Endothelial cell of umbilical vein (primary cell): ENCODE data around the gene XIRP2. TPM values are rescaled to one million over a fixed set of nuclear protein-coding genes. Genes with fewer than 3 reads are reported as not detected.

Source experiments
- BruUV-seq: library from RNA; stranded (reverse); fragments of 400-500 nt; replicated peaks from 2 replicates; lab custom pipeline; 2021; lab: Mats Ljungman, UMichigan
- CTCF ChIA-PET: fragments of 300-600, 350-600 bp; sonication (Branson Sonifier 250); formaldehyde crosslinking; loops from one replicate; lab custom pipeline; 2021; ENCODE audit warnings: antibody characterized with exemption, inconsistent platforms; lab: Charles Lee
- POLR2A ChIA-PET: fragments of 300-600, 350-600 bp; sonication (Branson Sonifier 250); formaldehyde crosslinking; loops from one replicate; lab custom pipeline; 2021; ENCODE audit warnings: antibody characterized with exemption, inconsistent platforms; lab: Charles Lee
- DNase-seq: peaks from one replicate; pipeline ENCODE4 v3.0.0-alpha.2; 2011; ENCODE audit warnings: low read depth, low spot score
- FAIRE-seq: peaks from 2 replicates; lab custom pipeline; 2011; peaks lifted over from hg19 to GRCh38; lab: Jason Lieb, UNC
- H2AFZ ChIP-seq: 2 replicates; pipeline ENCODE4 v1.6.0; 2012; ENCODE audit warnings: low read depth, low read length, control low read depth, inconsistent platforms
- H3K27ac ChIP-seq: 2 replicates; pipeline ENCODE4 v1.5.1; 2011; ENCODE audit warnings: low read depth, mild to moderate bottlenecking, control low read depth, low read length, moderate library complexity; ENCODE audit not compliant: insufficient read depth
- H3K27me3 ChIP-seq, 2 experiments: 2 replicates each; pipeline versions ENCODE4 v1.6.0 to v1.6.1; 2011; ENCODE audit warnings: low read length in 2 of 2, mixed read lengths in 1 of 2; ENCODE audit not compliant: control insufficient read depth in 2 of 2, insufficient read depth in 2 of 2
- H3K36me3 ChIP-seq, 2 experiments: 2 replicates in 1 of 2; 3 replicates in 1 of 2; pipeline ENCODE4 v1.5.1; 2011; ENCODE audit warnings: low read length in 2 of 2, mild to moderate bottlenecking in 1 of 2, moderate library complexity in 1 of 2; ENCODE audit not compliant: control insufficient read depth in 2 of 2, insufficient read depth in 2 of 2; ENCODE audit errors: extremely low read depth in 1 of 2
- H3K4me1 ChIP-seq: 3 replicates; pipeline ENCODE4 v1.5.1; 2011; ENCODE audit warnings: mild to moderate bottlenecking, low read length; ENCODE audit not compliant: control insufficient read depth, insufficient read depth; ENCODE audit errors: extremely low read depth
- H3K4me2 ChIP-seq: 2 replicates; pipeline ENCODE4 v1.6.1; 2011; ENCODE audit warnings: low read length, control low read depth, mixed read lengths; ENCODE audit not compliant: insufficient read depth
- H3K4me3 ChIP-seq, 3 experiments: fragments of 200-600 bp in 1 of 3; sonication (generic), shearing (Covaris generic) in 1 of 3; replicated peaks in 1 of 3; 2 replicates each; pipeline ENCODE4 v1.5.1; 2011 to 2016; ENCODE audit warnings: control low read depth in 3 of 3, low read length in 3 of 3, mild to moderate bottlenecking in 2 of 3, inconsistent platforms in 1 of 3, low read depth in 1 of 3, moderate library complexity in 1 of 3; ENCODE audit not compliant: insufficient read depth in 1 of 3
- H3K79me2 ChIP-seq: 2 replicates; pipeline ENCODE4 v1.6.0; 2012; ENCODE audit warnings: low read length, inconsistent platforms; ENCODE audit not compliant: control insufficient read depth, insufficient read depth
- H3K9ac ChIP-seq: replicated peaks from 2 replicates; pipeline ENCODE3; 2011; ENCODE audit warnings: low read length, control low read depth; ENCODE audit not compliant: insufficient read depth; ENCODE audit errors: extremely low read depth
- H3K9me1 ChIP-seq: replicated peaks from 3 replicates; pipeline ENCODE4 v1.6.0; 2011; ENCODE audit warnings: mild to moderate bottlenecking, low read length; ENCODE audit not compliant: control insufficient read depth, insufficient read depth; ENCODE audit errors: extremely low read depth
- H3K9me3 ChIP-seq: replicated peaks from 2 replicates; pipeline ENCODE4 v1.5.1; 2012; ENCODE audit warnings: low read length, inconsistent platforms; ENCODE audit not compliant: control insufficient read depth, insufficient read depth
- H4K20me1 ChIP-seq: replicated peaks from 2 replicates; pipeline ENCODE3; 2011; ENCODE audit warnings: mild to moderate bottlenecking, low read length; ENCODE audit not compliant: control insufficient read depth, insufficient read depth; ENCODE audit errors: extremely low read depth
- CTCF ChIP-seq, 2 donors: IDR thresholded peaks; 1 replicate in 1 of 2; 2 replicates in 1 of 2; pipeline ENCODE4 v1.5.1; 2011; ENCODE audit warnings: low read length in 2 of 2, mild to moderate bottlenecking in 2 of 2, moderate library complexity in 2 of 2, control low read depth in 1 of 2, inconsistent platforms in 1 of 2, low read depth in 1 of 2; ENCODE audit not compliant: insufficient read depth in 1 of 2; ENCODE audit errors: extremely low read depth in 1 of 2
- EZH2 ChIP-seq: IDR thresholded peaks from 2 replicates; pipeline ENCODE4 v1.6.1; 2012; ENCODE audit warnings: borderline replicate concordance, low read depth, mild to moderate bottlenecking, moderate library complexity, low read length, inconsistent platforms; ENCODE audit not compliant: severe bottlenecking
- FOS ChIP-seq: IDR thresholded peaks from 2 replicates; pipeline ENCODE4 v1.6.1; 2011; ENCODE audit warnings: mild to moderate bottlenecking, low read length, moderate library complexity, borderline replicate concordance; ENCODE audit not compliant: insufficient read depth
- GATA2 ChIP-seq: IDR thresholded peaks from 2 replicates; pipeline ENCODE4 v1.7.0; 2011; ENCODE audit warnings: low read depth, mild to moderate bottlenecking, moderate library complexity, mixed read lengths, low read length; ENCODE audit not compliant: insufficient read length, insufficient read depth
- JUN ChIP-seq: IDR thresholded peaks from 2 replicates; pipeline ENCODE4 v1.6.1; 2011; ENCODE audit warnings: borderline replicate concordance, low read depth; ENCODE audit not compliant: insufficient read length, insufficient read depth
- MAX ChIP-seq: IDR thresholded peaks from 2 replicates; pipeline ENCODE4 v1.6.1; 2011; ENCODE audit not compliant: insufficient read depth, insufficient read length
- MYC ChIP-seq: IDR thresholded peaks from one replicate; pipeline ENCODE4 v1.6.1; 2011; ENCODE audit warnings: mild to moderate bottlenecking, low read depth, low read length
- POLR2A ChIP-seq: IDR thresholded peaks from 2 replicates; pipeline ENCODE4 v1.6.1; 2012; ENCODE audit warnings: low read depth, mild to moderate bottlenecking, control low read depth, low read length
- POLR2AphosphoS5 ChIP-seq: IDR thresholded peaks from 2 replicates; pipeline ENCODE4 v1.6.1; 2012; ENCODE audit warnings: low read depth, mild to moderate bottlenecking, control low read depth, low read length, moderate library complexity; ENCODE audit not compliant: insufficient read depth
- dilution Hi-C: fragments of 300-500 bp; cut with MboI; formaldehyde crosslinking; loops from one replicate; pipeline ENCODE4 v1.15.0; 2019; ENCODE audit warnings: low sequenced_read_pairs; ENCODE audit not compliant: extremely low pct_ligation_motif_present
- intact Hi-C: fragments of 100-400 bp; cut with micrococcal nuclease; formaldehyde crosslinking; loops from one replicate; pipeline ENCODE4 v1.10.0; 2022
- polyA plus RNA-seq, 4 experiments: library from polyadenylated mRNA; depleted of rRNA in 3 of 4; stranded (reverse) in 3 of 4; unstranded in 1 of 4; fragments of >200 nt; gene quantifications; 2 replicates each; pipeline versions ENCODE4 v1.2.1 to v1.2.3, GENCODE V29; 2011 to 2012; ENCODE audit warnings: missing spikeins in 1 of 4
- total RNA-seq: library from RNA; stranded (reverse); gene quantifications from 2 replicates; pipeline ENCODE4 v1.2.3, GENCODE V29; 2021

XIRP2 gene
- total and polyA plus RNA-seq, 2 donors (not counting 3 experiments of a cell fraction or from before 2014, with no cell fraction given) = 0.08 to 0.66 TPM

DNA sequence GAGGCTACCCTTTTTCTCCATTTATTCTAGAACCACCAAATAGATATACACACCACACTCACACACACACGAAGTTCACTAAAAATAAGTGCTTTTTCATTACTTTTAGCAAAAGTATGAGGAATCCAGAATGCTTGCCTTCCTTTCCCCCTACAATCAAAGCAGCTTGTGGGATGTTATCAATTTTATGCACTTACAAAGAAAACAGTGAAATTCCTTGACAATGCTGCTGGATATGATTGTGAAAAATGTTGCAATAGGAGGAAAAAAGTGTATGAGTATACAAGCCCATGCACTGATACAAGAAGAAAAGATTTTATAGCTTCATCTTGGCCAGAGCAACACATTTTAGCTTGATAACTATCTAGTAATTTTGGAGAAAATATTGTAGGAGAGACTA is 269.2 kb downstream of the XIRP2 start:
- H3K27me3 ChIP-seq = no peaks in the 10 kb centered on the region
- CTCF ChIA-PET = interaction anchor here (1.4 kb wide), 1 partner anchor 961 kb away, joined by 3 read pairs; no protein-coding TSS in a partner anchor
- no peaks in the 10 kb centered on the region for H3K9me3 ChIP-seq
- H3K79me2 ChIP-seq = no peaks in the 10 kb centered on the region
- POLR2A ChIA-PET = no interaction called here
- H3K27ac ChIP-seq = no peak overlapping the region
- dilution Hi-C loops = no loop called here
- no peaks in the 10 kb centered on the region for H3K9me1 ChIP-seq
- intact Hi-C loops = no loop called here
- no peak overlapping the region for H3K4me3 ChIP-seq
- no peak overlapping the region for H3K9ac ChIP-seq
- no TSS peak for BruUV-seq
- H3K36me3 ChIP-seq = no peaks in the 10 kb centered on the region
- TF ChIP-seq POLR2AphosphoS5 (no peak), CTCF (IDR thresholded peaks at IDR 0.05; ENCODE audit: extremely low read depth in 1 of 2, insufficient read depth in 1 of 2, low read depth in 1 of 2, low read length in 2 of 2) (no peak), MYC (no peak), GATA2 (no peak), POLR2A (no peak), FOS (no peak), MAX (no peak), EZH2 (no peak), JUN (no peak)
- H3K4me2 ChIP-seq = no peak overlapping the region
- H4K20me1 ChIP-seq = no peaks in the 10 kb centered on the region
- no peaks in the 10 kb centered on the region for H3K4me1 ChIP-seq
- DNase-seq = no peak
- FAIRE-seq = no peak
- H2AFZ ChIP-seq = no peak overlapping the region
